CMK (cell line): ENCODE results near the gene FAM170B.

Experiments
- DNase-seq: peaks from one replicate; pipeline ENCODE4 v3.0.0-alpha.2; 2010; ENCODE audit warnings: low read depth

Gene FAM170B

DNA sequence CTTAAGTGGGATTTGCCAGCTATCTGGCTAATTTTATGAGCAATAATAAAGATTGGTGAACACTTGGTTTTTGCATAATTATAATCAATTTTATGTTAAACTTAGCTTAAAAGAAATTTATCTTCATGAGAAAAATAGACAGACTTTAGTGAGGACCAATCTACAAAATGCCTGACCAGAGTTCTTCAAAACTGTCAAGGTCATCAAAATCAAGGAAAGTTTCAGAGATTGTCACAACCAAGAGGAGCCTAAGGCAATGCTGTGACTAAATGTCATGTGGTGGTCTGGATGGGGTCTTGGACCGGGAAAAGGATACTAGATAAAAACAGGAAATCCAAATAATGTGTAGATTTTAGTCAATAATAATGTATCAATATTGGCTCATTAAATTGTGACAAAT, 17.7 kb upstream of the FAM170B start:
- DNase-seq: no peak

DNA sequence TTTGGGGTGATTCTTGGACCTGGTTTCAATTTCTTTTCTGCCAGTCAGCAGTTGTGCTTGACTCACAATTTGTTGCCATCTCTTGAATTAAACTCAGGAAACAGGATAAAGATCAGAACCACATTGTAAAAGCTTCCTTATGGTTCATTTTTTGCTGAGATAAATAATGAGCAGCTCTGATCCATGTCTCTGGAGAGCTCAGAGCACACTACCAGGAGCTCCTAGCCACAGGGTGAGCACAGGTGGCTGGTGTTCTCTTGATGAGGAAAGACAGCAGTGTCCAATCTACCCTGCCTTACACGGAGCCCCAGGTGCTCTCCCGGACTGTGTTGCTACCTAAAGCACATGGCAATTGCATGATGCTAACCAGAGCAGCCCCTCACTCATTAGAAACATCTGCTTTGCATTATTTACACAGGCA, 17.2 kb upstream of the FAM170B start:
- DNase-seq: no peak

DNA sequence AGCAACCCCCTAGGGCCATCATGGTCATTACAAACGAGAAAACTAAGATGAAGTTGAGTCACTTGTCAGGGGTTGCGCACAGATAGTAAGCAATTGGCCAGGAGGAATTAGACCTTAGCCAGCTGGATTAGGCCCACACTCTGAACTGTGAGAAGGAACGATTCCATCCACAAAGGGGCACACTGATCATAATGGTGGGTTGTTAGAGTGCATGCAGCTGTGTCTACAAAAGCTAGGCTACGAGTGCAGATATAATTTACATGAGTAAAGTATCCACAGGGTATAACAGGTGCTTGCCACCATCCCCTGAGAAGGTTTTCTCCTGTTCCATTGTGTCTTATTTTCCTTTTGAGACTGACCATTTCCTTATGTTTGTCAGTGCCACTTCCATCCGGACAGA, 16.6 kb upstream of the FAM170B start:
- DNase-seq: no peak

DNA sequence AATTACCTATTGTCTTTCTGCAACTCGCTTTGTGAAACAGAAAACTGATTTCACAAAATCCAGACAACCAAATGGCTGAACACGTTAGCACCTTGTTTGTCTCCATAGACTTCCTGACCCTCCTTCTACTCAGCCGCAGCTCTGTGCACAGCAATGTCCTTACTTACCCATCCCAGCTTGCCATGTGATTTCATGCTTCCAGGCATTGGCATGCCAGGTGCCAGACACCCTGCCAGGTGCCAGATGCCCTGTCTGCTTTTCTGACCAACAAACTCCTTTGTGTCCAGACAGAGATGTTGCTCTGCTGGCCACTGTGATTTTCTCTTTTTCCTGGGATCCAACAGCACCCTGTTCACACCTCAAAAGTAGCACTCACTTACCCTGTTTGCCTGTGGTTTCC, 16.1 kb upstream of the FAM170B start:
- DNase-seq: no peak

DNA sequence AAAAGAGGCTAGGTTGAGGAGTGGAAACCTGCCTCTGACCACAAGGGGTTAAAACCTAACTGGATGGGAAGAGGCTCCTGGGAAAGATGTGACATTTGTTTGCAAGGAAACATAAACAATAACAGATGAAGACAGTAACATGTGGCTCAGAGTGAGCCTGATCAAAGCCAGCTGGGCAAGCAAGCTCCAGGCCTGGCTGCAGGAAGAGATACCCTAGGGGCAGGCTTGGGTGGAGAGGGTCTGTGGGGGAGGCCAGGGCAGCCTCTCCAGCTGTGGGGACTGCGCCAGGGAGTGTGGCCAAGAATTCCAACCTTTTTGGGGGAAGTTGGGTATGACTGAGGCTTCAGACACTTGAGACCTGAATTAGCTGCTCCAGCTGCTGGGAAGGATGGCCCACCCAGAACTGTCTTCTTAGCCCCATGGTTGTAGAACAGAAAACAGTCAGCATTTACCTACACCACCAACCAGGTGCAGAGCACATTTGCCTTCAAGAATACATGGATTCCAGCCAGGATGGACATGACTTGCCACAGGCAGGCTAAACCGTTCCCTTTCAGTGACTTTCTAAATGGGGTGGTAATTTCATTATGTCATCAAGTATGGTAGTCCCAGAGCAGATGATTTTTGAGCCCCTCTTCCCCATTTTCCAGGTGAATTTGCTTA, 10.4 kb upstream of the FAM170B start:
- DNase-seq: no peak

DNA sequence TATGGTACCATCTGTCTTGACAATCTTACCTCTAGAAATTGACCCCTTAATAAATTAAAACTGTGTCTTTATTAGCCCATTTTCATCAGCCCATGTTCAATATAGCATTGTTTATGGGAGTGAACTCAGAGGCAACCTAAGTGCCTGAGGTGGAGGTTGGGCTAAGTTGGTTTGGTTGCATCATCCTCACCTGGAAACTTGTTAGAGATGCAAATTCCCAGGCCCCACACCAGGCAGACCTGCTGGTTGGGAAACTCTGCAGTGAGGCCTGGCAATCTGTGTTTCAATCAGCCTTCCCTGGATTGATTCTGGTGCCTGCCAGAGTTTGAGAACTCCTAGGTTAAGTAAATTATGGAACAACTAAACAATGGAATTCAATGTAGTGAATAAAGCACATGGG, 9.4 kb upstream of the FAM170B start:
- no peak for DNase-seq

DNA sequence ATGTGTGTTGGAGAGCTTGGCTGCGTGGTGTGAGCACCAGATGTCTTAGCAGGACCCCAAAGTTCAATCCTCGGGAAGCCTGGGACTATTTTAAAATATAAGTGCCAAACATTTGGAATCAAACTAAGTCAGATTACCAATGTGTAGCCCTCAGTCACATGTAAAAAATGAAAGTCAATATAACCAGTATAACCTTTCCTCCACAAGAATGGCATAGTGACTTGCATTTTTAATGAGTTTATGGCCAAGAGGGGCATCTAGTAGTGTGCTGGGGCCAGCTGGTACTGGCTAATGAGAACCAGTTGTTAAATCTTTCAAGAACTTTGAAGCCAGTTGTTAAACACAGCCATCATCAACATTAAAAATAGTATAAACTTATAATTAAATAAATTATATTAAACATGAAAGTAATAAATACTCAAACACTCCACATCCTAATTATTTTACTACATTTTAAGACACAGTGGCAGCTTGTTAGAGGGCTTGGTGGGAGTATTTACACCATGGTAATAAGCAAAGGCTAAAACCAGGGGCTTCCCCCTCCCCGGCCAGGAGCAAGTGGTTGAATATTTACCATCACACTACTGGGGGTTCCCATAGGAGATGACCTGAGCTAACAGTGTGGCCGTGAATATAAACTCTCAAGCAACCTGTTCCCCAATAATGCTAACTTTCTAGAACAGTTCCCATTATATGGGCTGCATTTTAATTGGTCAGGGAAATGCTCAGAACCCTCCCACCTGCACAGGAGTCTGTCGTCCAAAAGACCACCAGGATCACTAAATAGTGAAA, 7.9 kb upstream of the FAM170B start:
- DNase-seq: no peak

DNA sequence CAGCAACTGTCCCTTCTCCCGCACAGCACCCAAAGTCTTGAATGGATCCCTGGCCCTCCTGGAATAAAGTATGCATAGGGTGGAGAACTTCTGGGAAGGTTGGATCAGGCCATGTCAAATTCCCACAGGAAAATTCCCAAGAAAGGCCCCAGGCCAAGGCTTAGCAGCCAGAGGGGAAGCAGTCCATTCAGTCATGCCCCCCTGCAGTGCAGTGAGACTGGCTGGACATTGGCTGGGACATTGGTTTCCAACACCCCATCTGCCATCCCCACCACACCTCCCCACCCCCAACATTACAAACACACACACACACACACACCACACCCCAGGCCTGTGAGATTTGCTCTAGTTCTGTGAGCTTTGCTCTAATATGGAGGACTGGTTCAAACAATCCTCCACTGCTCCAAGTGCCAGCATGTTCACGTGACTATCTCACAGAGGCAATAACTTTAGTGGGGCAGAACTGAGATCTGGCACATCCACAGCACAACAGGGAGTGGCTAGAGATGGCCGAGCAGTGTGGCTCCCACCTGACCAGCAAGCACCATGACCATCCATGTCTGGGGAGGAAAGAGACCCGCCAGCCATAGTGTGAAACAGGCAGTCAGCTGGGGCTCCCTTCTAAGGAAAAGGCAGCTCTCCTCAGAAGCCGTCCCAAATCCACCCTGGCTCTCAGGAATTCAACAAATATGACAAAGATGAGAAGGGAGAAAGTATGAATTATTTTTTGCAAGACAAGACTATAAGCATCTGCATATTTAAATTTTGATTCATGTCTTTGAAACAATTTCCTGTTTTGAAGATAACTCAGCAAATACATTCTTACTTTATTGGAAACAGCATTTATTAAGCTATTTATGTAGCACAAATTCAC, 6.7 kb upstream of the FAM170B start:
- no peak for DNase-seq

DNA sequence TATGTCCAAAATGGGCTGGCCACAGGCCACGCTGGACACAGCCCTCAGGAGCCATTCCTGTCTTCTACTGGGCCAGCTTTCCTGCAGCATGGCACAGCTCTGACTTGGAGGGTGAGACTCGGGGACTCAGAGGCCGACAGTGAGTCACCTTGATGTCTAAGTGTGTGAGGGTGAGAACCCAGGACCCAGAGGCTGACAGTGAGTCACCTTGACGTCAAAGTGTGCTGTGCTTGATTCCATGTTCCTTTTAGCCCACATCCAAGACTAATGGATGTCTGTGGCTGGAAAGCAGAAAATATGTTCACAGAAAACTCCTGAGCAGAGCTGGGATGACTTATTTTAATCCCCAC, 6.0 kb upstream of the FAM170B start:
- no peak for DNase-seq

DNA sequence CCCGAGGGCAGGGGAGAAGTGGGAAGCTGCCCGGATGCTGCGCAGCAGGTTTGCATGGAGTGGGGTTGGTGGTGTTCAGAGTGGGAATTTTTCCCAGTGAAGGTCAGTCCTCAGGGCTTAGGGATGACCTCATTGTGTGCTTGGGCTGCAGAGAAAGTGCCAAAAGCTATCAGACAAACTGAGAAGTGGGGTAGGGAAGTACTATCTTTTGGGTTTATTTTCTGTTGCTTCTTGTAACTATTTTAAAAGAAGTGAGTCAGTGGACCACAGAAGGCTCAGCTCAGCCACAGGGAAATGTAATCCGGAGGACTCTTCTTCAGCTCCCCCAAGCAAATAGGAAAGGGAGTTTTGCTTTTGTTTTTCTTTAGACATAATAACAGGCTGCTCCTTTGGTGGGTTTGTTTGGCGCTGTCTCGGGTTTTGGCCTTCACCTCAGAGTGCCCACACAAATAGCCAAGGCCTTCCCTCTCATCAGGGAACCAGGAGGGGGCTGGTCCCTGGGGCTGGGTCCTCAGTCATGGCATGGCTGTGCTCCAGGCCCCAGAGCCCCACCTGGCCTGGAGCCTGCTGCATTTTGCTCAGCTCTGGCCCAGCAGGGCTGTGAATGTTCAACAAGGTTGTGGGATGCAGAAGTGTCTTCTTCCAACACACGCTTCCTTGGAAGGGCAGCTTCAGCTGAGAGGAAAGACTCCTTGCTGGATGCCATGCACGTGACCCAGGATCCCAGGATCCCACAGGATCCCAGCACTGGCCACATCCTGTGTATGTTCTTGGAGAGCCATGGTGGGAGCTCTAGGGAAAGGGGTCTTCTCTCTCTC, 5.4 kb upstream of the FAM170B start:
- DNase-seq: no peak

DNA sequence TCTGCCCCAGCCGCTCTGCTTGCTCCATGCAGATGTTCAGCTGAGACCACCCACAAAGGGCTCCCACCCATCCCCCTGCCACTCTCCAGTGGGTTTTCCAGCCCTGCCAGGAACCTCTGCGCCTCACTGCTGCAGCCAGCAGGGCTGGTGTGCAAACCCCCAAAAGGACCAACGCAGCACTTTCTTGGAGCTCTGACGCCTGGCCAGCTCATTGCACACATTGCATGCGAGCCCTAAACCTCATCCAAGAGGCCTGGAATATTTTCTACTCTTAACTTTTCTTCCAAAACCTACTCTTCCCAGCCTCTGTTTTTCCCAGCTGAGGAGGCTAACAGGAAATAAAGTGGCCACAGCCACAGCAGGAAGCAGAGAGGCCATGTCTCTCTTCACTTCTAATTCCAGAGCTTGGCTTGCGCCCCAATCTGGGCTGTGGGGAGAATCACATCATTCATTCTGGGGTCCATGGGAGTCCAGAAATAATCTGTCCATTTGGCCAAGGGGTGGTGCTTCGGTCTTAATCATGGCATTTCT, 4.6 kb upstream of the FAM170B start:
- no peak for DNase-seq

DNA sequence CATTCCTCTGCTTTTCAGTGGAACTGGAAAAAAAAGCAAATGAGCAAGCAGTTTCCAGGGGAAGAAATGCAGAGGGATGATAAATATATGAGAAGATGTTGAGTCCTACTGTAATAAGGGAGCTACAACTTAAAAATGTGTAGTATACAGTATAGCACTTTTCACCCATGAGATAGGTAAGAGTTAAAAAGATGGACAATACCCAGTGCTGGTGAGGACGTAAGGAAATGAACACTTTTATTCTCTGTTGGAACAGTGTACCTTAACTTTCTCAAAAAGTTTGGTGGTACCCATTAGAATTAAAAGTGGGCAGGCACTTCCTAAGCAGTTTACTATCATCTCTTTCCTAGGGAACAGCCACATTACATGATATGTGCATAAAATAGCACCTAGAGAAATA, 2.7 kb upstream of the FAM170B start:
- no peak for DNase-seq

DNA sequence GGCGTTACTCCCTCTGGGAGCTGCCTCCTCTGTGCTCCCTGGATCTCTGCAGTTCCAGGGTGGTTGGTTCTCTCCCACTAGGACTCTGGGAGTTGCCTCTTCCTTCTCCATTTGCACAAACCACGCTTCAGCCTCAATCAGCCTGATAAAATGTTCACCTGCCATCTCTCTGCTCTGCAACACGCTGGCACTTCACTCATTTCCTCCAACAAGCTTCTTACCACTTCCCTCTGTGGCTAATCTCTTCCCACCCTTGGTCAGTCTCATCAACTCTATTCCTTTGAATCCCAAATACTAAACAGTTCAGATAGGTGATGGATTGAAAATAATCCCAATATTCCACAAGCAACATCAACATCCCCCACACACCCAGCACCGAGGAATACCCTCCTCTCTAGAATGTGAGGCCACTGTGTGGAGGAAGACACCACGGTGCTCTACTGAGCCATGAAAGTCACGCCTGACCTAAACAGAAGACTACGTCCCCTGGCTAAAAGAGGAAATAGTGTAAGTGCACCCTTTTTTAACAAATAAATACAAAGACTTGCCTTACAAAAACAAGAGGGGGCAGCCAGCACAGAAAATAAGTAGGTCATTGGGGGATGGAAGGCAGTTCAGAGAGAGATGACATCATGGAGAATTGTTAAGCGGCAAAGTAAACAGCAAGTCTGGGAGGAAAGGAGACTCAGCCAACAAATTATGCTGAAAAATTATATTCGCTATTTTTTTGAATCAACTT, 1.9 kb upstream of the FAM170B start:
- DNase-seq: no peak

DNA sequence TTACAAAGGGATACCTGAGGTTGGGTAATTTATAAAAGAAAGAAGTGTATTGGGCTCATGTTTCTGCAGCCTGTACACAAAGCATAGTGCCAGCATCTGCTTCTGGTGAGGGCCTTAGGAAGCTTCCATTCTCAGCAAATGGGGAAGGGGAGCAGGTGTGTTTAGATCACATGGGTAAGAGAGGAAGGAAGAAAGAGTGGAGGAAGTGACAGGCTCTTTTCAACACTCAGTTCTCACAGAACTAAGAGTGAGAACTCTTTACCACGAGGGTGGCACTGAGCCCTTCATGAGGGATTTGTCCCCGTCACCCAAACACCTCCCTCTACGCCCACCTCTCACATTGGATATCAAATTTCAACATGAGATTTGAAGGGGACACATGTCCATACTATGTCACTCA, 506 bp upstream of the FAM170B start:
- DNase-seq: no peak

DNA sequence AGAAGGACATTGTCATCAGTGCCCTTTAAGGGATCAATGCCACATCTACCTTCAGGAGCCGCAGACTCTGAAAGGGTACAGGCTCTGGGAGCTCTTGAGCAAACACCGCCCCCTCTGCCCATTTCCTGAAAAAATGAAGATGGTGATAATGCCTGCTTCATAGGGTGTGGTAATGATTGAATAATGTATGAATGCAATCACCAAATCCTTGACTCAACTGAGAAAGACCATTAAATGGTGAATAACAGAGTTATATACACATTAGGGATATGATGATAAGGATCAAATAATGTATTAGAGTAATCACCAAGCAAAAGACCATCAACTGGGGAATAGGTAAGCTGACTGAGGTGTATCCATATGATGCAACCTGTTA, 1.5 kb downstream of the FAM170B start:
- no peak for DNase-seq

DNA sequence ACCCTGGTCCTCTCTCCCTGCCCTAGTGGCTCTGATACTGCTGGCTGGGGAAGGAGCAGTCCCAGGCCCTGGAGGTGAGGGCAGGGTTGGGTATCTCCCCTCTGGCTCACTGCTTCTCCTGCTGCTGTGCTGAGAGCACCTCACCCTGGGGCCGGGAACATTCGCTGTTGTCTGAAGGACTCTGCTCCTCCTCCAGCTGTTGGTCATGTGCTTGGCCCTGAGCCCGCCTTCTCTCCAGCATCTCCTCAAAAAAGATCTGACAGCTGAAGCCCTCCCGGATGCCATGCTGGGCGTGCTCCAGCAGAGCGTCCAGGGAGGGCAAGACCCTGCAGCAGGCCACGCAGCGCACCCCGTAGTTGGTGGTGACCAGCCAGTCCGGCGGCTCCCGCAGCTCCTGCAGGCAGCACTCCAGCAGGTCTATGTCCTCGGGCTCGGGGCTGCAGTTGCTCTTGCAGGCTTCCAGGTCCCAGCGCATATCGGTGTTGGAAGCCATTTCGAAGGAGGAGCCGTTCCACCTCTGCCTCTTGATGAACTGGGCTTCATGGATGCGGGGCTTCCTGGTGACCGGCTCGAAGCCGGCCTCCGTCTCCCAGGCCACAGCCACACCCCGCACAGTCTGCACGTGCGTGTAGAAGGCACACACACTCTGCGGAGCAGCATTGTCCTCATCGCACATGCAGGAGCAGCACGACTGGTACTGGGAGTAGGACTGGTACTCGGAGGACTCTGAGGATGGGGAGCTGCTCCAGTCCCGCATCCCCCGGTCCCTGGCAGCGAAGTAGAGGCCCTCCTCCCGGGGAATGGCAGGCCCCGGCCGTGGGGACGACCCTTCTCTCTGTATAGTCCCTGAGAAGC, 2.1 kb downstream of the FAM170B start:
- DNase-seq: no peak

DNA sequence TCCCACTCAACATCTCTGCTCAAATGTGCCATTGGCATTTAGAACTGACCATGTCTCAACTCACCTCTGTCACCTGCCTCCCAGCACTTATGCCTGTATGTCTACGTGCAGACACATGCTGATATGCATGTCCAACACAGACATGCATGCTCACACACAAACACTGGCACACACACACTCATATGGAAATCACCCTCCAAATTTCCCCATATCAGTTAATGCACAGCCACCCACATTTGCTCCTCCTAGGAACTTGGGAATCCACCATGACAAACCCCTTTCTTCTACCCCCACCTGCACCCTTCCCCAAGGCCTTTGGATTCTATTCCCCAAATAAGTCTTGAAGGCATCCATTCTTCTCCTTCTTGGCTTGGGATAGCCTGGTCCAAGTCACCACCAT, 4.4 kb downstream of the FAM170B start:
- DNase-seq: no peak

DNA sequence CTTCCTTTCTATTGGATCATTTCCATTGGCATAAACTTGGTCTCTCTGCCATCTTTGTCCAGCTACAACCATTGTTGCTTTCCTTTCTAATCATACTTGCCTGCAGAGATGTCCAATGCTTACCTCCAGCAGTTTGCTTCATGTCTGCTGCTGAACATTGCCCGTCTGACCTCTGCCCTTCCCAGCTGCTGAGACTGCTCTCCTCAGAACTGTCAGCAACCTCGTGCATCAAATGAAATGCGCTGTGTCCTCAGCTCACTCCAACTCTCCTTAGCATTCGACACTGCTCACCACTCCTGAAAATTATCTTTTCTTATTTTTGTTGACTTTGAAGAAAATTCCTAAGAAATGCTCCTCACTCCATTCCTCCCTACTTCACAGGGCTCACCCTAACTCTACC, 5.0 kb downstream of the FAM170B start:
- DNase-seq: no peak

DNA sequence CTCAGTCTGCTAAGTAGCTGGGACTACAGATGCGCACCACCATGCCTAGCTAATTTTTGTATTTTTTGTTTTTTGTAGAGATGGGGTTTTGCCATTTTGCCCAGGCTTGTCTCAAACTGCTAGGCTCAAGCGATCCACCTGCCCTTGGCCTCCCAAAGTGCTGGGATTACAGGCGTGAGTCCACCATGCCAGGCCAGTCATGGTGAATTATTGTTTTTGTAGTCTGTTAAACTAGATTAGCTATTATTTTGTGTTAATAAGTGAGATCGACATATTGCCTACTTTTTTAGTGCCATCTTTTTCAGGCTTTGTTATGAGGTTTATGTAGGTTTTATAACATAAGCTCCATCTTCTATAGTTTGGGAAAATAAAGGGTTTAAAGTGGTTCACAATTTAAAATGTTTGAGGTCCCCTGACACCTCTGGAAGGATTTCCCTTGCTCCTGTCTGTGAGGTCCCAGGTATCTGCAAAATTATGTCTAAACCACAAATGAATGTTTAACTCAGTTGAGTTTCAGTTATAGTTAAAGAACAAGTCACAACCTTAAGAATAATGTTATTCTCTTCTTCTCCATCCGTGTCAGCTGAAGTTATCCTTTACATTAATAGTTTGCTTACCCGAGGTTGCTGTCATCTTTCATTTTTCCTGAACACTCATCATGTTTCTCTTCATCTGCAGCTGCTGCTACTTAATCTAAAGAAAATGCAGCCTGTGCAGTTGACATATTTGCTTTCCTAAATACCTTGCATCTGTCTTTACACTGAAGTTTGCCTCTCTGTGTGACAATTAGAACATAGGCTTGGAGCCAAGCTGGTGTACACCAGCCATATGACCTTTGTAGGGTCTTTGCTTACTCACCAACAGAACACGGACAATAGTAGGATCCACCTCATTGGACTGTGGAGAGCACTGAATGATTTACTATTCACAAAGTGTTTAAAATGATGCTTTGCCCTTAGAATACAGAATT, 9.6 kb downstream of the FAM170B start:
- no peak for DNase-seq
